ENCODE data around the gene PCAT6.

- TF ChIP-seq CTCF (IDR thresholded peaks at IDR 0.05; ENCODE audit: control extremely low read depth in 1 of 3, insufficient read depth in 1 of 3, low read depth in 1 of 3, low read length in 3 of 3) (no peak), ATF2 (IDR thresholded peaks at IDR 0.05; ENCODE audit: low read length) (no peak), CHD1 (IDR thresholded peaks at IDR 0.05; ENCODE audit: low read depth, low read length) (no peak), POLR2A (IDR thresholded peaks at IDR 0.05; ENCODE audit: control extremely low read depth in 1 of 2, low read depth in 2 of 2, low read length in 2 of 2) (no peak), CHD2 (IDR thresholded peaks at IDR 0.05; ENCODE audit: low read length) (no peak), TCF12 (IDR thresholded peaks at IDR 0.05; ENCODE audit: low read depth, low read length) (no peak), E2F6 (IDR thresholded peaks at IDR 0.05) (no peak), EP300 (IDR thresholded peaks at IDR 0.05; ENCODE audit: borderline replicate concordance in 1 of 2, low read depth in 2 of 2, low read length in 2 of 2) (no peak), SUZ12 (IDR thresholded peaks at IDR 0.05; ENCODE audit: low read length) (no peak), RAD21 (IDR thresholded peaks at IDR 0.05 in 1 of 2, conservative IDR thresholded peaks at IDR 0.05 in 1 of 2; ENCODE audit: low read depth in 2 of 2, low read length in 2 of 2) (no peak), CEBPB (IDR thresholded peaks at IDR 0.05; ENCODE audit: low read depth, low read length) (no peak)
Measured at GRCh38 chr1:202802034-202802433, 8.7 kb upstream of the PCAT6 start.
